Left ventricle myocardium inferior (tissue), 1 donor: ENCODE data around the gene ZDHHC7. TPM values are rescaled to one million over a fixed set of nuclear protein-coding genes. Genes with fewer than 3 reads are reported as not detected.

Experiments
- DNase-seq: peaks from one replicate; pipeline ENCODE4 v3.0.0-alpha.2; 2020
- H3K27ac ChIP-seq: fragments of 200-600 bp; replicated peaks from 2 replicates; pipeline ENCODE4 v1.8.0; 2021
- H3K27me3 ChIP-seq: fragments of 200-600 bp; 2 replicates; pipeline ENCODE4 v1.8.0; 2021; ENCODE audit warnings: low read depth
- H3K36me3 ChIP-seq: fragments of 200-600 bp; 2 replicates; pipeline ENCODE4 v1.8.0; 2021
- H3K4me1 ChIP-seq: fragments of 200-600 bp; 2 replicates; pipeline ENCODE4 v1.8.0; 2021
- H3K4me3 ChIP-seq: fragments of 200-600 bp; 2 replicates; pipeline ENCODE4 v1.8.0; 2021; ENCODE audit warnings: mild to moderate bottlenecking, moderate library complexity
- H3K9me3 ChIP-seq: fragments of 200-600 bp; replicated peaks from 2 replicates; pipeline ENCODE4 v1.8.0; 2021
- intact Hi-C: fragments of 100-400 bp; cut with micrococcal nuclease; formaldehyde crosslinking; loops from one replicate; pipeline ENCODE4 v1.11.0; 2022
- total RNA-seq: library from RNA; stranded (reverse); fragmentation: NEBNext Ultra II Directional; extraction: Animal tissue kit (Norgen Biotek cat#: 25700); gene quantifications from one replicate; pipeline ENCODE4 v1.2.1, GENCODE V29; 2021
- TF ChIP-seq, protein P1 (sequence below): fragments of 200-600 bp; IDR thresholded peaks from 2 replicates; pipeline ENCODE4 v1.8.0; 2021; ENCODE audit warnings: antibody characterized with exemption, mild to moderate bottlenecking, borderline replicate concordance
- donor health status: DM: no; HTN: yes; CAD: no; lungs with severe emphysema.

ZDHHC7 gene
- total RNA-seq, 1 donor from 2014 or later, result 36.8 TPM

DNA sequence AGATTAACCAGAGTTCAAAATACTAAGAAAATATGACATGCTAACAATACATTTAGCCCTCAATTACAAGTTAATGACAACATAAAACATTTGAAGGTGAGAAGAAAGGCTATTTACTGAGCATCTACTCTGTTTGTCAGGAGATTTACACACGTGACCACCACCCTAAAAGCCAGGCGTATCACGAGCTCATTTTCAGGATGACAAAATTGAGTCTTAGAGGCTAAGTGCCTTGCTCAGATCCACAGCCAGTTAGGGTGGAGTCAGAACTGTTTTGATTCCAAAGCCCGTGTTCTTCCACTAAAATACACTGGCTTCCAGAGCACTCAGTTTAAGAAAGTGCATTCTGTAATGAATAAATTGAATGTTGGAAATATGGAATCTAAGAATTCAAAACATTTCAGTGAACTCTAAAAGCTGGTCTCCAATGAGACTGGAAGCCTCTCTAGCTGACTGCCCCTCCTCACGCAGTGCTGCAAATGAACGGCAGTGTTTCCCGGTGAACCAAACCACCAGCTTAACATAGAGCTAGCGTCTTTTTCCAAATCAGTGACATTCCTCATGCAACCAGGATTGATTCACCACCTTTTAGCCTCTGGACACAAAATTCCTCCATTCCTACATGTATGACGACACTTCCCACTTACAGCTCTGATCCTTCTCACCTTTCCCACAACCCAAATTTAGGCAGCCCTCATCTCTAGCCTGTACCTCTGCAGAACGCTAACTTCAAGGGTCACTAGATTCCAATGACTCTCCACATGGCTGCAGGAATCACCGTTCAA lies 5.9 kb downstream of the ZDHHC7 start:
- no peak overlapping the region for H3K4me3 ChIP-seq
- H3K4me1 ChIP-seq, result peaks cover 99% of the 10 kb centered on the region
- peak overlapping the region; percentile 67 for H3K27ac ChIP-seq
- TF ChIP-seq, protein P1, sequence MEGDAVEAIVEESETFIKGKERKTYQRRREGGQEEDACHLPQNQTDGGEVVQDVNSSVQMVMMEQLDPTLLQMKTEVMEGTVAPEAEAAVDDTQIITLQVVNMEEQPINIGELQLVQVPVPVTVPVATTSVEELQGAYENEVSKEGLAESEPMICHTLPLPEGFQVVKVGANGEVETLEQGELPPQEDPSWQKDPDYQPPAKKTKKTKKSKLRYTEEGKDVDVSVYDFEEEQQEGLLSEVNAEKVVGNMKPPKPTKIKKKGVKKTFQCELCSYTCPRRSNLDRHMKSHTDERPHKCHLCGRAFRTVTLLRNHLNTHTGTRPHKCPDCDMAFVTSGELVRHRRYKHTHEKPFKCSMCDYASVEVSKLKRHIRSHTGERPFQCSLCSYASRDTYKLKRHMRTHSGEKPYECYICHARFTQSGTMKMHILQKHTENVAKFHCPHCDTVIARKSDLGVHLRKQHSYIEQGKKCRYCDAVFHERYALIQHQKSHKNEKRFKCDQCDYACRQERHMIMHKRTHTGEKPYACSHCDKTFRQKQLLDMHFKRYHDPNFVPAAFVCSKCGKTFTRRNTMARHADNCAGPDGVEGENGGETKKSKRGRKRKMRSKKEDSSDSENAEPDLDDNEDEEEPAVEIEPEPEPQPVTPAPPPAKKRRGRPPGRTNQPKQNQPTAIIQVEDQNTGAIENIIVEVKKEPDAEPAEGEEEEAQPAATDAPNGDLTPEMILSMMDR, result no peak
- H3K36me3 ChIP-seq, result no peaks in the 10 kb centered on the region
- intact Hi-C loops, result no loop called here
- no peaks in the 10 kb centered on the region for H3K27me3 ChIP-seq
- DNase-seq, result no peak
- H3K9me3 ChIP-seq, result no peaks in the 10 kb centered on the region

DNA sequence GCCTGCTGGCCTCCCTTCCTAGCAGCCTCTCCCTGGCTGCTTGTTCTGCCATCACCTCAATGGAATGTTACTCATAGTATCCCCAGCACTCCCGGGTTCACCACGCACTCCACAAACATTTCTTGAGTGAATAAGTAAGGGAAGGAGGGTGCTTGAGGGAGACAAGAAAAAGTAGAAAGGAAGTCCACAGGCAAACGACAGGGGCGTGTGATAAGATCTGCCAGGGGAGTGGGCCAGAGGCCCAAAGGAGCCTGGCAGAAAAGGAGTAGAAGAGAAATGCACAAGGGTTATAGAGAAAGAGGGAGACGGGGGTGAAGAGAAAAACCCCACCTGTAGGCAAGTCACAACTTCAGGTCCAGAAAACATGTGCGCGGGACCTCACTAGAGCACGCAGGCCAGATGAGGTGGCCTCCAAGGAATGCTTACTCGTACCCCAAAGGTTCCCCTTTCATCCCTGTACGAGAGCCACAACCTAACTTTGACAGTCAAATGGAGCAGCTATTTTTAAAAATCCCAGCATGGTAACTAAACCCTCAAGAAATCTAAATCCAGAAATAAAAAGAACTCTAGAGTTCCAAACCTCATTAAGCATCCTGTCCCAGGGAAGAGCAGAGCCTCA lies 6.6 kb downstream of the ZDHHC7 start:
- H3K4me3 ChIP-seq, result no peak overlapping the region
- TF ChIP-seq, protein P1, result no peak

DNA sequence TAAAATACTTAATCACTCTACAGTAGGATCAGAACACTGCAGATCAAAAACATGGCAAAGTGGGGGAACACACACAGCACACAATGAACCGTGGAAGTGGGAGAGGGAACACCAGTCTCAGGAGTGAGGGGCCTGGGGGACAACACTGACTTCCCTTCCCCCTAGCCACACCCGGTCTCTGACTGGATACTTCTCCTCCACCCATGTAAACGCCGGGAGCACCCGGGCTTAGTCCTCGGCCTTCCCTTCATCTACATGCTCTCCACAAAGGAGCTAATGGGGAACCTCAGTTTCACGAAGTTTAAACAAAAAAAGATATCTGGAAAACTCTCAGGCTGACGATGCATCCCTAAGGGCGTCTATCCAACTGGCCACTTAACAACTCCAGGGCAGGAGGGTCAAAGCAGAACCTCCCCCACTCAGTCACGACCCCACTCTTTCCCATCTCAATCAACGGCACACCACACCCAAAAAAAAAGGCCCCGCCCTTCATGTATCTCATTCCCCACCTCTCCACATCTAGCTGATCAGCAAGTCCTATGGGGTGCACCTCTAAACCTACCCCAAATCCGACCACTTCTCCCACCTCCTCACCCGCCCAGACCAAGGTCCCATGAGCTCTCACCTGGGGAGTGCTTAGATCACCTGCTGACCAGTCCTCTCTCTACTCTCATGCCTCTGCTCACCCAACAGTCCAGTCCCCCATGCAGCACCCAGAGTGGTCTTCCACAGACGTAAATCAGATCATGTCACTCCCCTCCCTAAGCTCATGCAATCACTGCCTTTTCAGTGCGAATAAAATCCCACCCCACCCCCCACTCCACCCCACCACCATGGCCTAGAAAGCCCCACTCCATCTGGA lies 7.4 kb downstream of the ZDHHC7 start:
- no peak for DNase-seq
- Histone ChIP-seq H3K27ac (peak overlapping the region; percentile 67), H3K9me3 (no peaks in the 10 kb centered on the region), H3K36me3 (no peaks in the 10 kb centered on the region), H3K4me1 (peaks cover 99% of the 10 kb centered on the region), H3K27me3 (no peaks in the 10 kb centered on the region), H3K4me3 (no peak overlapping the region)
- intact Hi-C loops, result no loop called here
- TF ChIP-seq, protein P1, result no peak

More for the DNA sequence above, 6.6 kb downstream of the ZDHHC7 start:
- no peaks in the 10 kb centered on the region for H3K9me3 ChIP-seq
- no peaks in the 10 kb centered on the region for H3K36me3 ChIP-seq
- H3K27me3 ChIP-seq, result no peaks in the 10 kb centered on the region
- H3K27ac ChIP-seq, result peak overlapping the region; percentile 67
- H3K4me1 ChIP-seq, result peaks cover 99% of the 10 kb centered on the region
- no peak for DNase-seq
- intact Hi-C loops, result no loop called here

DNA sequence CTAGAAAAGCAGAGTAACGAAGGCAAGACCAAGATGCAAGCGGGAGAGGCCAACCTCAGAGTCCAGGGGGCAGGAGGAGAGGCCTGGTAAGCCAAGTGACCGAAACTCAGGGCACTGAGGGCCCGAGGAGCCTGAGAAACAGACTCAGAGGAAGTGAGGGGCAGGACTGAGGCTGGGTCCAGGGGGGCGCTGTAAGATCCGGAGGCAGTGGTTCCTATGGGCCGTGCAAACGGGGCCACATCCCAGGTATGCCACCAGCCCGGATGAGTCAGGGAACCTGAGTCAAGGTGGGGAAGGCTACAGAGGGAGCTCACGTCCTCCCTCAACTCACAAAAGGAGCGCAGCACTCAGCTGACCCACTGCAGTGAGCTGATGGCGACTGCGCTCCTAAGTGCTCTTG lies 8.3 kb downstream of the ZDHHC7 start:
- no peaks in the 10 kb centered on the region for H3K9me3 ChIP-seq
- no peaks in the 10 kb centered on the region for H3K36me3 ChIP-seq
- H3K4me3 ChIP-seq, result peak overlapping the region; percentile 49
- no peak for DNase-seq
- TF ChIP-seq, protein P1, result no peak
- intact Hi-C loops, result no loop called here
- peaks cover 96% of the 10 kb centered on the region for H3K4me1 ChIP-seq
- H3K27ac ChIP-seq, result peak overlapping the region; percentile 67
- no peaks in the 10 kb centered on the region for H3K27me3 ChIP-seq

DNA sequence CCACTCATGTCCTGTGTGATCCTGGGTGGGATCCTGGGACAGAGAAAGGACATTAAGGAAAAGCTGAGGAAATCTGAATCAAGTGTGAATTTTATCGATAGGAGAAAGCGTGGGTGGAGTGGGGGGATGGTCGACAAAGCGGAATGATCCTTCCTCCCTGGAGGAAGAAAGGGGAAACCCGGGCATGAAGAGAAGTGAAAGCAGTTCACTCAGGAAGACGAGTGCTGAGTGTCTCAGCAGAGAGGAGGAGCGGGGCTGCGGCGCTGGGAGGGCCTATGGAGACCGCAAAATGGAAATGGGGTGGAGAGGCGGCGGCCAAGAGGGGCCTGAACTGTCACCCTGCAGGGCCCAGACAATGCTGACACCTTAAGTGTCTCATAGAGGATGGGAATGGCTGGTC lies 8.7 kb downstream of the ZDHHC7 start:
- Histone ChIP-seq H3K36me3 (no peaks in the 10 kb centered on the region), H3K4me3 (peak overlapping the region; percentile 49), H3K27me3 (no peaks in the 10 kb centered on the region), H3K27ac (peak overlapping the region; percentile 67), H3K4me1 (peaks cover 92% of the 10 kb centered on the region), H3K9me3 (no peaks in the 10 kb centered on the region)
- DNase-seq, result peak; percentile 52
- TF ChIP-seq, protein P1, result no peak
- intact Hi-C loops, result no loop called here
